Fibroblast of pulmonary artery (primary cell): ENCODE measurements around the gene PRDM1.

ENCODE experiments used
- DNase-seq: peaks from one replicate; pipeline ENCODE4 v3.0.0-alpha.2; 2010; ENCODE audit warnings: low read depth
- H3K4me3 ChIP-seq: replicated peaks from 2 replicates; pipeline ENCODE4 v1.5.1; 2011; ENCODE audit warnings: low read depth, mild to moderate bottlenecking, control low read depth, low read length, moderate library complexity
- CTCF ChIP-seq: IDR thresholded peaks from 2 replicates; pipeline ENCODE4 v1.5.1; 2011; ENCODE audit warnings: mild to moderate bottlenecking, control low read depth, low read length, inconsistent platforms; ENCODE audit errors: missing control alignments

Gene PRDM1

GRCh38 chr6:106079961-106080762 lies 6.0 kb upstream of the PRDM1 start:
- no peak overlapping the region for H3K4me3 ChIP-seq
- no peak for DNase-seq

GRCh38 chr6:106080763-106081095 lies 5.4 kb upstream of the PRDM1 start:
- no peak for DNase-seq
- H3K4me3 ChIP-seq = no peak overlapping the region
- no peak for TF ChIP-seq CTCF

More at GRCh38 chr6:106079961-106080762, 6.0 kb upstream of the PRDM1 start:
- TF ChIP-seq CTCF = no peak

- H3K4me3 ChIP-seq = no peak overlapping the region
- no peak for TF ChIP-seq CTCF
- DNase-seq = no peak
These were observed 4.4 kb upstream of the PRDM1 start for GRCh38 chr6:106081715-106082114.

- TF ChIP-seq CTCF = no peak
- no peak overlapping the region for H3K4me3 ChIP-seq
- DNase-seq = peak; percentile 35
These were observed 3.3 kb upstream of the PRDM1 start for GRCh38 chr6:106082735-106083398.

- no peak for DNase-seq
- no peak for TF ChIP-seq CTCF
These were observed 2.5 kb upstream of the PRDM1 start for GRCh38 chr6:106083618-106084017.

GRCh38 chr6:106084106-106084988 lies 1.8 kb upstream of the PRDM1 start:
- peak; percentile 69 for DNase-seq
- H3K4me3 ChIP-seq = no peak overlapping the region
- peak; percentile 70 for TF ChIP-seq CTCF

More at GRCh38 chr6:106083618-106084017, 2.5 kb upstream of the PRDM1 start:
- H3K4me3 ChIP-seq = no peak overlapping the region
